Common myeloid progenitor, CD34-positive (primary cell): Measurements from ENCODE around the gene DCAF10.
"Not testable (repeated sequence)": the region's sequence is repeated elsewhere in the genome, so short reads cannot be mapped to it uniquely, and the experiment has no call there.

Experiments used
- CTCF ChIA-PET: fragments of 350-600 bp; sonication (Branson Sonifier 250); formaldehyde crosslinking; loops from one replicate; lab custom pipeline; 2021; ENCODE audit warnings: antibody characterized with exemption; lab: Charles Lee
- POLR2A ChIA-PET: fragments of 350-600 bp; sonication (Branson Sonifier 250); formaldehyde crosslinking; loops from one replicate; lab custom pipeline; 2021; ENCODE audit warnings: antibody characterized with exemption; lab: Charles Lee
- DNase-seq, 3 donors: peaks; one replicate each; pipeline versions ENCODE4 v3.0.0 to v3.0.0-alpha.2; 2013
- H3K27ac ChIP-seq, 2 experiments: 1 replicate in 1 of 2; 2 replicates in 1 of 2; pipeline ENCODE4 v1.7.0; 2013; ENCODE audit warnings: inconsistent platforms in 2 of 2, low read length in 2 of 2, mild to moderate bottlenecking in 2 of 2, low read depth in 1 of 2, moderate library complexity in 1 of 2; ENCODE audit not compliant: severe bottlenecking in 2 of 2, insufficient read depth in 1 of 2, poor library complexity in 1 of 2
- H3K27me3 ChIP-seq, 5 experiments: replicated peaks in 2 of 5; 1 replicate in 3 of 5; 2 replicates in 2 of 5; pipeline versions ENCODE4 v1.6.1 to v1.7.0; 2013; ENCODE audit warnings: low read length in 4 of 5, mild to moderate bottlenecking in 2 of 5, moderate library complexity in 2 of 5, inconsistent platforms in 1 of 5; ENCODE audit not compliant: insufficient read depth in 5 of 5, control insufficient read depth in 4 of 5
- H3K36me3 ChIP-seq, 4 experiments: 1 replicate in 2 of 4; 2 replicates in 2 of 4; pipeline versions ENCODE4 v1.6.1 to v1.7.0; 2013; ENCODE audit warnings: low read length in 3 of 4, control low read depth in 1 of 4, mild to moderate bottlenecking in 1 of 4; ENCODE audit not compliant: control insufficient read depth in 4 of 4, insufficient read depth in 4 of 4
- H3K4me1 ChIP-seq, 4 experiments: 1 replicate in 3 of 4; 2 replicates in 1 of 4; pipeline versions ENCODE4 v1.6.1 to v1.7.1; 2013; ENCODE audit warnings: low read length in 3 of 4, mild to moderate bottlenecking in 3 of 4, control low read depth in 1 of 4, inconsistent platforms in 1 of 4, moderate library complexity in 1 of 4; ENCODE audit not compliant: control insufficient read depth in 4 of 4, insufficient read depth in 4 of 4; ENCODE audit errors: control extremely low read depth in 1 of 4
- H3K4me3 ChIP-seq, 7 experiments: 1 replicate in 4 of 7; 2 replicates in 3 of 7; pipeline versions ENCODE4 v1.5.1 to v1.7.0; 2013; ENCODE audit warnings: mild to moderate bottlenecking in 7 of 7, low read length in 6 of 7, moderate library complexity in 6 of 7, inconsistent platforms in 2 of 7, low read depth in 2 of 7, control low read depth in 1 of 7; ENCODE audit not compliant: insufficient read depth in 4 of 7, control insufficient read depth in 1 of 7; ENCODE audit errors: extremely low read depth in 1 of 7
- H3K9me3 ChIP-seq, 5 experiments: 1 replicate in 4 of 5; 2 replicates in 1 of 5; pipeline versions ENCODE4 v1.6.1 to v1.7.1; 2013; ENCODE audit warnings: low read length in 4 of 5, mild to moderate bottlenecking in 2 of 5, inconsistent platforms in 1 of 5, low read depth in 1 of 5, moderate library complexity in 1 of 5; ENCODE audit not compliant: control insufficient read depth in 4 of 5, insufficient read depth in 2 of 5; ENCODE audit errors: control extremely low read depth in 1 of 5
- WGBS: methylation state at CpG from one replicate; pipeline ENCODE4 v1.1.5; 2013; ENCODE audit not compliant: insufficient coverage; 5-methylcytosine and 5-hydroxymethylcytosine counted together

Gene DCAF10

DNA sequence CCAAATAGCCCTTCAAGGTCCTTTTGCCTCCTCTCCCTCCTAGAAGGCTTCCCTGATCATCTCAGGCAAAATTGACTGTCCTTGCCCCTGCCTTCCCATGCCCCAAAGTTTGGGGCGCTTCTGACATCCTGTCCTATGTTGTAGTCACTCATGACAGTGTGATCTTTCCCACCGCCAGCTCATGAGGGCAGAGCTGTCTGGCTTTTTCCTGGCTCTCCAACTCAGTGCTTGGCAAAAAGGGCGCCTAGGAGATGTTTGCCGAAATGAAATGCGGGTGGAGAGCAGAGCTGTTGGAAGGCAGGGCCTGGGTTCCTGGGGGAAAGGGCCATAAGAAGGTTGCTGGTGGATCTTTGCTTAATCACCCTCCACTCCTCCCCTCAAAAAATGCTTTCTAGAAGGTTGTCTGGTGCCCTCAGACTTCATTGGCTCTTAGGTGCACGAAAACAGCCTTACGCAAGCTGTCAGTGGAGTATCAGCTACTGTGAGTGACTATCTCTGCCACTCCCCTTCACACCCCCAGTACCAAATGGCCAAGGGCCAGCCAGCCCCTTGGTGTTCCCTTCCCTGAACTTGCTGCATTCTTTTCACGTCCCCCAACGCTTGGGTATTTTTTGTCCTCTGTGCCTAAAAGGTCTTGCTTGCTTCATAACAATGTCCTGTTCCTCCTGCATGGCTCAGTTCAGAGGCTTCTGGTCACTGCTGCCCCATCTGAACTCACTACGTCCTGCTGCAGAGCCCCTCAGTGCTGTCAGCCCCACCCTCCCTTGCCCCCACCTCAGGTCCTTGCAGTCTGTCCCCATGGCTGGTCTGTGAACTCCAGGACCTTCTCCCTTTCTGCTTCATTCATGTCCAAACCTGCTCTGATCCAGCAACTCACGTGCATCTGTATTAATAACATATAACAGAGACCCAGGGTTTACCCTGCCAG, 106.0 kb downstream of the DCAF10 start:
- H3K9me3 ChIP-seq = no peaks in the 10 kb centered on the region
- no peak overlapping the region for H3K4me3 ChIP-seq
- CTCF ChIA-PET = interaction anchor here (0.9 kb wide), 1 partner anchor 20 kb away, joined by 3 read pairs; no protein-coding TSS in a partner anchor
- no peaks in the 10 kb centered on the region for H3K36me3 ChIP-seq
- WGBS = 100% methylated on average over 8 of the region's 11 CpGs
- DNase-seq = no peak
- peaks cover 10 to 34% (median 19%) of the 10 kb centered on the region in 4 experiments for H3K4me1 ChIP-seq
- no peaks in the 10 kb centered on the region for H3K27me3 ChIP-seq
- no peak overlapping the region for H3K27ac ChIP-seq
- POLR2A ChIA-PET = no interaction called here

DNA sequence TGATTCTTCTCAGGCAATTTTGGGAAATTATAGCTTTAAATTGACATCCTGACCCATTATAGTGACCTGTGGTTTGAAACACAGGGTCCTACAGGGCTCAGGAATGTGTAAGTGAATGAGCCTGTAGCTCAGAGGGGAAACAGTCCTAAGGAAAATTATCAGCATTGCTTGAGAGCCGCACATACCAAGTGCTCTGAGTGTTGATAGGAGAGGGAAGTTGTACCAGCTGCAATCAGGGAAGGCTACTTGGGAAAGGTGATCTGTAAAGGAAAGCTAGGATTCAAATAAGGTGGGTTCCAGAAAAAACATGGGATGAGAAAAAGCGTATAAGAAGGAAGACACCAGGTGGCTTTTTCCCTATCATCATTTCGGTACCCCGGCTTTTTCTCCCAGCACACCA, 107.7 kb downstream of the DCAF10 start:
- peaks cover 2 to 22% (median 11%) of the 10 kb centered on the region in 4 experiments for H3K4me1 ChIP-seq
- H3K27me3 ChIP-seq = no peaks in the 10 kb centered on the region
- ChIA-PET POLR2A (interaction anchor here (0.8 kb wide), 1 partner anchor 85 kb away, joined by 3 read pairs; no protein-coding TSS in a partner anchor), CTCF (interaction anchor here (0.7 to 1.6 kb wide), 10 partner anchors 52 to 489 kb away, joined by 3 to 5 read pairs (median 3); no protein-coding TSS in a partner anchor)
- H3K36me3 ChIP-seq = no peaks in the 10 kb centered on the region
- no peak overlapping the region for H3K27ac ChIP-seq
- no peaks in the 10 kb centered on the region for H3K9me3 ChIP-seq
- DNase-seq = no peak
- H3K4me3 ChIP-seq = no peak overlapping the region
- WGBS = 84% methylated on average over 4 of the region's 4 CpGs

DNA sequence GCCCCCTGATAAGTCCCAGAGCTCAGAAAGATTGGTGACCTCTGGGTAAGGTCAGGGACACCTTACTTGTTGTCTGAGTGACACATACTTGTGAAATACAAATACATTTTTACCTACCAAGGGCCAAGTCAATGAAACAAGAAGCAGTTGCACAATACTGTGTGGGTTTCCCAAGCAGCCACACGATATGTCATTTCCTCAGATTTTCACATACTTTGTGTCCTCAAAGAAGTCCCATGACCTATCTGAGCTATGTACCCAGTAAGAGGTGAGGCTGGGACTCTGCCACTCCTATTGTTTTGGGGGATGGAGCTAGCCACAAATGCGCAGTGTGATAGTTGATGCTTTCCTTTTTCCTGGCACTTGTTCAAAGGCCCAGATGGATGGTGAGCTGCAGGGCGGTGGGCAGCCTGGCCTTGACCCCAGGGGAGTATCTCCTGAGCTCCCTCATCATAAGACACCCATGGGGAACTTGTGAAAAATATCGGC, 108.1 kb downstream of the DCAF10 start:
- Histone ChIP-seq H3K27ac (no peak overlapping the region), H3K27me3 (no peaks in the 10 kb centered on the region), H3K9me3 (no peaks in the 10 kb centered on the region), H3K4me3 (no peak overlapping the region), H3K36me3 (no peaks in the 10 kb centered on the region), H3K4me1 (peaks cover 2 to 24% (median 12%) of the 10 kb centered on the region in 4 experiments)
- peak; percentile 58 to 79 (median 77) for DNase-seq
- 71% methylated on average over 3 of the region's 4 CpGs for WGBS
- CTCF ChIA-PET = interaction anchor here (0.5 to 1.6 kb wide), 11 partner anchors 33 to 488 kb away, joined by 3 to 6 read pairs (median 3); no protein-coding TSS in a partner anchor
- POLR2A ChIA-PET = interaction anchor here (0.8 kb wide), 1 partner anchor 85 kb away, joined by 3 read pairs; no protein-coding TSS in a partner anchor

DNA sequence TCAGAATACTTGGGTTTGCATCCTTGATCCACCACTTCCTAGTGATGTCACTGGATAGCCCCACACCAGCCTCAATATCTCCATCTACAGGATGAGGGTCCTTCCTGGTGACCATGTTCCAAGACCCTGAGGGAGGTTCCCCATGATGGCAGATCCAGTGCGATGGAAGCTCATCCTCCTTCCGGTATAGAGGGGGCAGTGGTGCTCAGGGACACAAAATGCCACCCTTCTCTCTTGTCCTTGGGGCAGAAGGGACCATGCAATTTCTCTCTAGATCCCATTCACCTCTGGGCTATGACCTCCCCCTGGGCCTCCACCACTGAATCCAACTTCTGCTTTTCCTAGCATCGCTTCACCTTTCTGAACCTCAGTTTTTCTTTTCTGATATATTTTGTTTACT, 108.7 kb downstream of the DCAF10 start:
- ChIA-PET POLR2A (no interaction called here), CTCF (interaction anchor here (0.5 to 1.6 kb wide), 7 partner anchors 32 to 488 kb away, joined by 3 to 6 read pairs (median 3); no protein-coding TSS in a partner anchor)
- 100% methylated on average over 2 of the region's 3 CpGs for WGBS
- H3K4me3 ChIP-seq = no peak overlapping the region
- peaks cover 2 to 22% (median 11%) of the 10 kb centered on the region in 4 experiments for H3K4me1 ChIP-seq
- H3K27me3 ChIP-seq = no peaks in the 10 kb centered on the region
- no peak for DNase-seq
- H3K9me3 ChIP-seq = no peaks in the 10 kb centered on the region
- H3K27ac ChIP-seq = no peak overlapping the region
- no peaks in the 10 kb centered on the region for H3K36me3 ChIP-seq

DNA sequence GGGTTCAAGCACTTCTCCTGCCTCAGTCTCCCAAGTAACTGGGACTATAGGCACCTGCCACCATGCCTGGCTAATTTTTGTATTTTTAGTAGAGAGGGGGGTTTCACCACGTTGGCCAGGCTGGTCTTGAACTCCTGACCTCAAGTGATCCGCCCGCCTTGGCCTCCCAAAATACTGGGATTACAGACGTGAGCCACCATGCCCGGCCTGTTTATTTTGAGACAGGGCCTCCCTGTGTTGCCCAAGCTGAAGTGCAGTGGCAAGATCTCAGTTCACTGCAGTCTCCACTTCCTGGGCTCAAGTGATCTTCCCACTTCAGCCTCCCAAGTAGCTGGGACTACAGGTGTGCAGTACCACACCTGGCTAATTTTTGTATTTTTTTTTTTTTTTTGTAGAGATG, 109.2 kb downstream of the DCAF10 start:
- peaks cover 2 to 17% (median 7%) of the 10 kb centered on the region in 4 experiments for H3K4me1 ChIP-seq
- H3K27me3 ChIP-seq, POLR2A ChIA-PET, H3K9me3 ChIP-seq, H3K27ac ChIP-seq, DNase-seq, CTCF ChIA-PET, H3K4me3 ChIP-seq, H3K36me3 ChIP-seq: not testable (repeated sequence)
- 92% methylated on average over 2 of the region's 5 CpGs for WGBS

DNA sequence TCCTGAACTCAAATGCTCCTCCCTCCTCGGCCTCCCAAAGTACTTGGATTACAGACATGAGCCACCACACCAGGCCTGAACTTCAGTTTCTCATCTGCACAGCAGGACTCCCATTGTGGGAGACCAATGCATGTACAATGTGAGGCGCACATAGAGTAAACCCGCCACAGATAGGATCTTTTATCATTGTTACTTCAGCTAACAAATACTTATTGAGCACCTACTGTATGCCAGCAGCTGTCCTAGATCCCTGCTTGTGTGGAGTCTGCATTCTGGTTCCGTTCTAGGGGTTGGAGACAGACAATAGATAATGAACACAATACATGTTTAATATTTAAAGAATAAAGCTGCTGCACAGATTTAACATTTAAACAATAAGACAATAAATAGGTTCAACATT, 109.7 kb downstream of the DCAF10 start:
- Histone ChIP-seq H3K27me3 (no peaks in the 10 kb centered on the region), H3K9me3 (no peaks in the 10 kb centered on the region), H3K4me1 (peaks cover 2 to 15% (median 3%) of the 10 kb centered on the region in 4 experiments), H3K4me3 (no peak overlapping the region), H3K27ac (no peak overlapping the region), H3K36me3 (no peaks in the 10 kb centered on the region)
- ChIA-PET CTCF (interaction anchor here (1.6 to 1.8 kb wide), 2 partner anchors 154 to 178 kb away, joined by 3 to 5 read pairs; no protein-coding TSS in a partner anchor), POLR2A (no interaction called here)
- WGBS = 96% methylated on average over 3 of the region's 4 CpGs
- no peak for DNase-seq
